HPDE6-E6E7 (cell line): ENCODE measurements around the gene USP5.
"Not testable (repeated sequence)": the region's sequence is repeated elsewhere in the genome, so short reads cannot be mapped to it uniquely, and the experiment has no call there.

ENCODE experiments used
- DNase-seq: peaks from one replicate; pipeline ENCODE4 v3.0.0; 2011; ENCODE audit warnings: missing footprints; ENCODE audit errors: extremely low spot score

Gene USP5

GRCh38 chr12:6863586-6864321 lies 11.8 kb downstream of the USP5 start:
- DNase-seq, result no peak

GRCh38 chr12:6865307-6865706 lies 13.4 kb downstream of the USP5 start:
- DNase-seq, result not testable (repeated sequence)

- no peak for DNase-seq
Measured at GRCh38 chr12:6866163-6866919, 14.4 kb downstream of the USP5 start.

- DNase-seq, result no peak
Measured at GRCh38 chr12:6866920-6867412, 15.0 kb downstream of the USP5 start.

GRCh38 chr12:6867413-6868210 lies 15.7 kb downstream of the USP5 start, which contains the start of gene TPI1:
Gene TPI1 (plus strand): TSS chr12:6867531. CDS start chr12:6867567, 36 bp downstream.
- peak; percentile 77 for DNase-seq

GRCh38 chr12:6868211-6869048 lies 16.5 kb downstream of the USP5 start:
- no peak for DNase-seq

- DNase-seq, result no peak
Measured at GRCh38 chr12:6869049-6870021, 17.4 kb downstream of the USP5 start.

GRCh38 chr12:6870304-6870703 lies 18.4 kb downstream of the USP5 start:
- DNase-seq, result not testable (repeated sequence)

- DNase-seq, result peak; percentile 68
Measured at GRCh38 chr12:6871052-6871957, 19.4 kb downstream of the USP5 start.

- peak; percentile 84 for DNase-seq
Measured at GRCh38 chr12:6872073-6873048, 20.4 kb downstream of the USP5 start.

GRCh38 chr12:6873094-6874014 lies 21.4 kb downstream of the USP5 start, which contains the start of gene SPSB2:
Gene SPSB2 (minus strand): TSS chr12:6873303. CDS start chr12:6872901, 402 bp downstream.
- DNase-seq, result peak; percentile 79

GRCh38 chr12:6874015-6874368 lies 22.0 kb downstream of the USP5 start:
- not testable (repeated sequence) for DNase-seq

GRCh38 chr12:6879824-6880223 lies 27.9 kb downstream of the USP5 start:
- DNase-seq, result not testable (repeated sequence)

- DNase-seq, result no peak
Measured at GRCh38 chr12:6883252-6883651, 31.3 kb downstream of the USP5 start.

- DNase-seq, result no peak
Measured at GRCh38 chr12:6883683-6884082, 31.7 kb downstream of the USP5 start.

GRCh38 chr12:6884539-6884938 lies 32.6 kb downstream of the USP5 start:
- no peak for DNase-seq
